ENCODE data around the gene TNRC6B.
"Not testable (repeated sequence)": the region's sequence is repeated elsewhere in the genome, so short reads cannot be mapped to it uniquely, and the experiment has no call there.

TNRC6B gene

GRCh38 chr22:40368836-40369235, 191.1 kb downstream of the TNRC6B start:
- H3K9me3 ChIP-seq (ENCODE audit: control insufficient read depth, low read length): no peaks in the 10 kb centered on the region
- peaks cover 37% of the 10 kb centered on the region for H3K36me3 ChIP-seq (ENCODE audit: control insufficient read depth, insufficient read depth, low read length)
- WGBS, 2 experiments: 88 to 98% methylated on average over 3 of the region's 3 CpGs
- H3K27me3 ChIP-seq (ENCODE audit: control insufficient read depth, insufficient read depth, low read length, poor library complexity, severe bottlenecking): no peaks in the 10 kb centered on the region
- H3K4me3 ChIP-seq (ENCODE audit: insufficient read depth, low read depth, low read length): no peak overlapping the region
- H3K4me1 ChIP-seq (ENCODE audit: control insufficient read depth, insufficient read depth, low read length): no peaks in the 10 kb centered on the region
- H3K27ac ChIP-seq (ENCODE audit: insufficient read depth, low read depth, low read length, poor library complexity, severe bottlenecking): no peak overlapping the region

- H3K36me3 ChIP-seq (ENCODE audit: control insufficient read depth, insufficient read depth, low read length): no peaks in the 10 kb centered on the region
- 95% methylated on average over 8 of the region's 8 CpGs for whole genome bisulfite sequencing, 2 experiments
Observed at GRCh38 chr22:40374567-40374966, 196.8 kb downstream of the TNRC6B start.

GRCh38 chr22:40376149-40376548, 198.4 kb downstream of the TNRC6B start:
- no peaks in the 10 kb centered on the region for H3K4me1 ChIP-seq (ENCODE audit: control insufficient read depth, insufficient read depth, low read length)
- H3K4me3 ChIP-seq (ENCODE audit: insufficient read depth, low read depth, low read length): no peak overlapping the region
- 90 to 91% methylated on average over 5 of the region's 5 CpGs for WGBS, 2 experiments
- no peaks in the 10 kb centered on the region for H3K27me3 ChIP-seq (ENCODE audit: control insufficient read depth, insufficient read depth, low read length, poor library complexity, severe bottlenecking)
- H3K27ac ChIP-seq (ENCODE audit: insufficient read depth, low read depth, low read length, poor library complexity, severe bottlenecking): no peak overlapping the region
- no peaks in the 10 kb centered on the region for H3K36me3 ChIP-seq (ENCODE audit: control insufficient read depth, insufficient read depth, low read length)
- H3K9me3 ChIP-seq (ENCODE audit: control insufficient read depth, low read length): no peaks in the 10 kb centered on the region

More at GRCh38 chr22:40374567-40374966, 196.8 kb downstream of the TNRC6B start:
- H3K27ac ChIP-seq (ENCODE audit: insufficient read depth, low read depth, low read length, poor library complexity, severe bottlenecking): no peak overlapping the region
- no peak overlapping the region for H3K4me3 ChIP-seq (ENCODE audit: insufficient read depth, low read depth, low read length)
- no peaks in the 10 kb centered on the region for H3K4me1 ChIP-seq (ENCODE audit: control insufficient read depth, insufficient read depth, low read length)
- H3K27me3 ChIP-seq (ENCODE audit: control insufficient read depth, insufficient read depth, low read length, poor library complexity, severe bottlenecking): no peaks in the 10 kb centered on the region
- no peaks in the 10 kb centered on the region for H3K9me3 ChIP-seq (ENCODE audit: control insufficient read depth, low read length)

GRCh38 chr22:40377931-40378330, 200.2 kb downstream of the TNRC6B start:
- H3K4me3 ChIP-seq (ENCODE audit: insufficient read depth, low read depth, low read length): no peak overlapping the region
- no peak overlapping the region for H3K27ac ChIP-seq (ENCODE audit: insufficient read depth, low read depth, low read length, poor library complexity, severe bottlenecking)
- H3K27me3 ChIP-seq (ENCODE audit: control insufficient read depth, insufficient read depth, low read length, poor library complexity, severe bottlenecking): no peaks in the 10 kb centered on the region
- 96% methylated on average over 2 of the region's 2 CpGs for WGBS, 2 experiments
- no peaks in the 10 kb centered on the region for H3K9me3 ChIP-seq (ENCODE audit: control insufficient read depth, low read length)
- H3K4me1 ChIP-seq (ENCODE audit: control insufficient read depth, insufficient read depth, low read length): no peaks in the 10 kb centered on the region
- H3K36me3 ChIP-seq (ENCODE audit: control insufficient read depth, insufficient read depth, low read length): no peaks in the 10 kb centered on the region

- H3K27me3 ChIP-seq (ENCODE audit: control insufficient read depth, insufficient read depth, low read length, poor library complexity, severe bottlenecking); H3K4me1 ChIP-seq (ENCODE audit: control insufficient read depth, insufficient read depth, low read length); H3K4me3 ChIP-seq (ENCODE audit: insufficient read depth, low read depth, low read length); H3K27ac ChIP-seq (ENCODE audit: insufficient read depth, low read depth, low read length, poor library complexity, severe bottlenecking); H3K36me3 ChIP-seq (ENCODE audit: control insufficient read depth, insufficient read depth, low read length); H3K9me3 ChIP-seq (ENCODE audit: control insufficient read depth, low read length): not testable (repeated sequence)
- WGBS, 2 experiments: 88 to 94% methylated on average over 10 of the region's 11 CpGs
Observed at GRCh38 chr22:40378448-40378847, 200.7 kb downstream of the TNRC6B start.

- no peaks in the 10 kb centered on the region for H3K4me1 ChIP-seq (ENCODE audit: control insufficient read depth, insufficient read depth, low read length)
- no peaks in the 10 kb centered on the region for H3K36me3 ChIP-seq (ENCODE audit: control insufficient read depth, insufficient read depth, low read length)
- H3K27ac ChIP-seq (ENCODE audit: insufficient read depth, low read depth, low read length, poor library complexity, severe bottlenecking): no peak overlapping the region
- no peak overlapping the region for H3K4me3 ChIP-seq (ENCODE audit: insufficient read depth, low read depth, low read length)
- no peaks in the 10 kb centered on the region for H3K9me3 ChIP-seq (ENCODE audit: control insufficient read depth, low read length)
- 88 to 97% methylated on average over 3 of the region's 3 CpGs for WGBS, 2 experiments
- no peaks in the 10 kb centered on the region for H3K27me3 ChIP-seq (ENCODE audit: control insufficient read depth, insufficient read depth, low read length, poor library complexity, severe bottlenecking)
Observed at GRCh38 chr22:40381461-40381860, 203.7 kb downstream of the TNRC6B start.

- no peaks in the 10 kb centered on the region for H3K4me1 ChIP-seq (ENCODE audit: control insufficient read depth, insufficient read depth, low read length)
- no peaks in the 10 kb centered on the region for H3K36me3 ChIP-seq (ENCODE audit: control insufficient read depth, insufficient read depth, low read length)
- WGBS, 2 experiments: 89 to 97% methylated on average over 3 of the region's 3 CpGs
- no peak overlapping the region for H3K4me3 ChIP-seq (ENCODE audit: insufficient read depth, low read depth, low read length)
- H3K27me3 ChIP-seq (ENCODE audit: control insufficient read depth, insufficient read depth, low read length, poor library complexity, severe bottlenecking): no peaks in the 10 kb centered on the region
- H3K9me3 ChIP-seq (ENCODE audit: control insufficient read depth, low read length): no peaks in the 10 kb centered on the region
- H3K27ac ChIP-seq (ENCODE audit: insufficient read depth, low read depth, low read length, poor library complexity, severe bottlenecking): no peak overlapping the region
Observed at GRCh38 chr22:40383905-40384304, 206.2 kb downstream of the TNRC6B start.

GRCh38 chr22:40385036-40385782, 207.5 kb downstream of the TNRC6B start:
- Histone ChIP-seq H3K27me3 (ENCODE audit: control insufficient read depth, insufficient read depth, low read length, poor library complexity, severe bottlenecking) (no peaks in the 10 kb centered on the region), H3K4me3 (ENCODE audit: insufficient read depth, low read depth, low read length) (no peak overlapping the region), H3K4me1 (ENCODE audit: control insufficient read depth, insufficient read depth, low read length) (no peaks in the 10 kb centered on the region), H3K27ac (ENCODE audit: insufficient read depth, low read depth, low read length, poor library complexity, severe bottlenecking) (no peak overlapping the region), H3K9me3 (ENCODE audit: control insufficient read depth, low read length) (no peaks in the 10 kb centered on the region), H3K36me3 (ENCODE audit: control insufficient read depth, insufficient read depth, low read length) (no peaks in the 10 kb centered on the region)
- WGBS, 2 experiments: 91 to 93% methylated on average over 10 of the region's 10 CpGs
